HG02588 (cell line): ENCODE results near the gene MYL11.

ENCODE experiments used
- ATAC-seq: cut with Tn5 transposase; IDR thresholded peaks from one replicate; pipeline ENCODE4 v1.9.1; 2021; ENCODE audit warnings: mild to moderate bottlenecking, moderate library complexity; ENCODE audit not compliant: unreplicated experiment

MYL11 gene

GRCh38 chr16:30416624-30417528 lies 42.3 kb downstream of the MYL11 start:
- ATAC-seq: no peak

- peak; percentile 83 for ATAC-seq
Observed at GRCh38 chr16:30417529-30418349, 43.1 kb downstream of the MYL11 start.

- no peak for ATAC-seq
Observed at GRCh38 chr16:30418350-30419181, 44.0 kb downstream of the MYL11 start.

GRCh38 chr16:30421010-30421409 lies 46.4 kb downstream of the MYL11 start:
- no peak for ATAC-seq
